ENCODE results near the gene DPY19L3.

DPY19L3 gene

GRCh38 chr19:32436692-32437091, 31.1 kb downstream of the DPY19L3 start:
- Histone ChIP-seq H3K79me2 (ENCODE audit: insufficient read depth, low read length) (no peaks in the 10 kb centered on the region), H3K36me3 (ENCODE audit: low read length) (peaks cover 10% of the 10 kb centered on the region; the same call in 1 of the 2 replicates)

GRCh38 chr19:32437096-32437495, 31.5 kb downstream of the DPY19L3 start:
- H3K79me2 ChIP-seq (ENCODE audit: insufficient read depth, low read length), result no peaks in the 10 kb centered on the region
- H3K9me3 ChIP-seq (ENCODE audit: insufficient read depth, low read length), result no peaks in the 10 kb centered on the region
- H3K9me2 ChIP-seq (replicated peaks; ENCODE audit: insufficient read depth, low read length), result no peaks in the 10 kb centered on the region
- no peak overlapping the region for H3K9ac ChIP-seq (ENCODE audit: low read length)
- no peak overlapping the region for H3K4me3 ChIP-seq (ENCODE audit: insufficient read depth, low read length, poor library complexity, severe bottlenecking)
- no peaks in the 10 kb centered on the region for H4K20me1 ChIP-seq (ENCODE audit: low read depth, low read length)
- no peaks in the 10 kb centered on the region for H3F3A ChIP-seq (ENCODE audit: insufficient read depth)
- H3K27ac ChIP-seq (ENCODE audit: low read depth, low read length), result no peak overlapping the region
- no peak for TF ChIP-seq CTCF (IDR thresholded peaks at IDR 0.05; ENCODE audit: insufficient read depth, low read length, poor library complexity, severe bottlenecking)
- TF ChIP-seq EZH2phosphoT487 (conservative IDR thresholded peaks at IDR 0.05; ENCODE audit: low read length), result no peak
- no peak overlapping the region for H3K4me2 ChIP-seq (ENCODE audit: low read depth, low read length, poor library complexity, severe bottlenecking)
- H2AFZ ChIP-seq (ENCODE audit: low read depth, low read length, severe bottlenecking), result no peak overlapping the region
- H3K27me3 ChIP-seq (ENCODE audit: low read length), result no peaks in the 10 kb centered on the region
- H3K36me3 ChIP-seq (ENCODE audit: low read length), result peaks cover 10% of the 10 kb centered on the region; the same call in 1 of the 2 replicates

More at GRCh38 chr19:32436692-32437091, 31.1 kb downstream of the DPY19L3 start:
- H4K20me1 ChIP-seq (ENCODE audit: low read depth, low read length), result no peaks in the 10 kb centered on the region
- H2AFZ ChIP-seq (ENCODE audit: low read depth, low read length, severe bottlenecking), result no peak overlapping the region
- no peaks in the 10 kb centered on the region for H3F3A ChIP-seq (ENCODE audit: insufficient read depth)
- no peaks in the 10 kb centered on the region for H3K9me2 ChIP-seq (replicated peaks; ENCODE audit: insufficient read depth, low read length)
- H3K4me2 ChIP-seq (ENCODE audit: low read depth, low read length, poor library complexity, severe bottlenecking), result no peak overlapping the region
- H3K9me3 ChIP-seq (ENCODE audit: insufficient read depth, low read length), result no peaks in the 10 kb centered on the region
- H3K27ac ChIP-seq (ENCODE audit: low read depth, low read length), result no peak overlapping the region
- H3K4me3 ChIP-seq (ENCODE audit: insufficient read depth, low read length, poor library complexity, severe bottlenecking), result no peak overlapping the region
- no peak overlapping the region for H3K9ac ChIP-seq (ENCODE audit: low read length)
- H3K27me3 ChIP-seq (ENCODE audit: low read length), result no peaks in the 10 kb centered on the region
- TF ChIP-seq CTCF (IDR thresholded peaks at IDR 0.05; ENCODE audit: insufficient read depth, low read length, poor library complexity, severe bottlenecking) (no peak), EZH2phosphoT487 (conservative IDR thresholded peaks at IDR 0.05; ENCODE audit: low read length) (no peak)

GRCh38 chr19:32438751-32439150, 33.2 kb downstream of the DPY19L3 start:
- Histone ChIP-seq H3K79me2 (ENCODE audit: insufficient read depth, low read length) (no peaks in the 10 kb centered on the region), H3K4me2 (ENCODE audit: low read depth, low read length, poor library complexity, severe bottlenecking) (no peak overlapping the region), H3F3A (ENCODE audit: insufficient read depth) (no peaks in the 10 kb centered on the region), H3K9me3 (ENCODE audit: insufficient read depth, low read length) (no peaks in the 10 kb centered on the region), H3K36me3 (ENCODE audit: low read length) (peaks cover 10% of the 10 kb centered on the region; the same call in 1 of the 2 replicates), H3K9me2 (replicated peaks; ENCODE audit: insufficient read depth, low read length) (no peaks in the 10 kb centered on the region), H2AFZ (ENCODE audit: low read depth, low read length, severe bottlenecking) (no peak overlapping the region), H3K27ac (ENCODE audit: low read depth, low read length) (no peak overlapping the region), H4K20me1 (ENCODE audit: low read depth, low read length) (no peaks in the 10 kb centered on the region), H3K4me3 (ENCODE audit: insufficient read depth, low read length, poor library complexity, severe bottlenecking) (no peak overlapping the region), H3K27me3 (ENCODE audit: low read length) (no peaks in the 10 kb centered on the region), H3K9ac (ENCODE audit: low read length) (no peak overlapping the region)
- TF ChIP-seq EZH2phosphoT487 (conservative IDR thresholded peaks at IDR 0.05; ENCODE audit: low read length), result no peak
- no peak for TF ChIP-seq CTCF (IDR thresholded peaks at IDR 0.05; ENCODE audit: insufficient read depth, low read length, poor library complexity, severe bottlenecking)

Data from SU-DHL-6 (cell line).